GM23338 (cell line): ENCODE data around the gene CASP8.
"Not testable (repeated sequence)": the region's sequence is repeated elsewhere in the genome, so short reads cannot be mapped to it uniquely, and the experiment has no call there.

Source experiments
- POLR2AphosphoS5 ChIP-seq: IDR thresholded peaks from 2 replicates; pipeline ENCODE4 v1.6.1; 2016; ENCODE audit warnings: antibody characterized with exemption, low read depth
- TF ChIP-seq, protein P1 (sequence below), 2 experiments: fragments of 200-600 bp in 1 of 2; sonication (generic) in 1 of 2; conservative IDR thresholded peaks; 2 replicates each; pipeline versions ENCODE4 v1.5.1 to v1.6.1; 2016 to 2017; ENCODE audit warnings: antibody characterized with exemption in 2 of 2, low read depth in 2 of 2, mild to moderate bottlenecking in 2 of 2, moderate library complexity in 1 of 2
- TF ChIP-seq, protein P2 (sequence below): IDR thresholded peaks from one replicate; pipeline ENCODE4 v1.6.1; 2018; ENCODE audit warnings: antibody characterized with exemption; ENCODE audit not compliant: unreplicated experiment

DNA sequence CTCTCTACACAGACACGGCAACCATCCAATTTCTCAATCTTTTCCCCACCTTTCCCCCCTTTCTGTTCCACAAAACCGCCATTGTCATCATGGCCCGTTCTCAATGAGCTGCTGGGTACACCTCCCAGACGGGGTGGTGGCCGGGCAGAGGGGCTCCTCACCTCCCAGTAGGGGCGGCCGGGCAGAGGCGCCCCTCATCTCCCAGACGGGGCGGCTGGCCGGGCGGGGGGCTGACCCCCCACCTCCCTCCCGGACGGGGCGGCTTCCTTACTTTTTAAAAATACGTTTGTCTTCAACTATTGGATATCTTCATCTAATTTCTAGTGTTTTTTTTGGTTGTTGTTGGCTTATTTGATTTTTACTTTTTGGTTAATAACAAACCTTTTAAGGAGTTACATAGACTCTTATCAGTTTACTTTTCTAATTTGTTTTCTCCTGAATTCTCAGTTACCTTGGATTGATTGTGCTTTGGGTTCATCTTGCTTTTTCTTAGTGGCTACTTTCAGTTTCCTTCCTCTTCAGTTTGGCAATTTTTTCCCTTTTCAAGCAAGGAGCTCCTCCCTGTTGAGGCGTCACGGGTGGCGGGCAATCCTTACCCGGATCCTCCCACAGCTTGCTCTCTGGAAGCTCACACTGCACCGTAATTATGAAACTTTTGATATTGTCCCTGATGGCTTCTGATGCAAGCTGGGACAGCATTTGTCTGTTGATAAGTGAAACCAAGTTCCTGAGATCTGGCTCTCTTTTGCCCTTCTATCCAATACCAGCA, 21.0 kb upstream of the CASP8 start:
- TF ChIP-seq, protein P1, sequence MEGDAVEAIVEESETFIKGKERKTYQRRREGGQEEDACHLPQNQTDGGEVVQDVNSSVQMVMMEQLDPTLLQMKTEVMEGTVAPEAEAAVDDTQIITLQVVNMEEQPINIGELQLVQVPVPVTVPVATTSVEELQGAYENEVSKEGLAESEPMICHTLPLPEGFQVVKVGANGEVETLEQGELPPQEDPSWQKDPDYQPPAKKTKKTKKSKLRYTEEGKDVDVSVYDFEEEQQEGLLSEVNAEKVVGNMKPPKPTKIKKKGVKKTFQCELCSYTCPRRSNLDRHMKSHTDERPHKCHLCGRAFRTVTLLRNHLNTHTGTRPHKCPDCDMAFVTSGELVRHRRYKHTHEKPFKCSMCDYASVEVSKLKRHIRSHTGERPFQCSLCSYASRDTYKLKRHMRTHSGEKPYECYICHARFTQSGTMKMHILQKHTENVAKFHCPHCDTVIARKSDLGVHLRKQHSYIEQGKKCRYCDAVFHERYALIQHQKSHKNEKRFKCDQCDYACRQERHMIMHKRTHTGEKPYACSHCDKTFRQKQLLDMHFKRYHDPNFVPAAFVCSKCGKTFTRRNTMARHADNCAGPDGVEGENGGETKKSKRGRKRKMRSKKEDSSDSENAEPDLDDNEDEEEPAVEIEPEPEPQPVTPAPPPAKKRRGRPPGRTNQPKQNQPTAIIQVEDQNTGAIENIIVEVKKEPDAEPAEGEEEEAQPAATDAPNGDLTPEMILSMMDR (conservative IDR thresholded peaks at IDR 0.05; ENCODE audit: low read depth in 2 of 2): not testable (repeated sequence)
- TF ChIP-seq, protein P2, sequence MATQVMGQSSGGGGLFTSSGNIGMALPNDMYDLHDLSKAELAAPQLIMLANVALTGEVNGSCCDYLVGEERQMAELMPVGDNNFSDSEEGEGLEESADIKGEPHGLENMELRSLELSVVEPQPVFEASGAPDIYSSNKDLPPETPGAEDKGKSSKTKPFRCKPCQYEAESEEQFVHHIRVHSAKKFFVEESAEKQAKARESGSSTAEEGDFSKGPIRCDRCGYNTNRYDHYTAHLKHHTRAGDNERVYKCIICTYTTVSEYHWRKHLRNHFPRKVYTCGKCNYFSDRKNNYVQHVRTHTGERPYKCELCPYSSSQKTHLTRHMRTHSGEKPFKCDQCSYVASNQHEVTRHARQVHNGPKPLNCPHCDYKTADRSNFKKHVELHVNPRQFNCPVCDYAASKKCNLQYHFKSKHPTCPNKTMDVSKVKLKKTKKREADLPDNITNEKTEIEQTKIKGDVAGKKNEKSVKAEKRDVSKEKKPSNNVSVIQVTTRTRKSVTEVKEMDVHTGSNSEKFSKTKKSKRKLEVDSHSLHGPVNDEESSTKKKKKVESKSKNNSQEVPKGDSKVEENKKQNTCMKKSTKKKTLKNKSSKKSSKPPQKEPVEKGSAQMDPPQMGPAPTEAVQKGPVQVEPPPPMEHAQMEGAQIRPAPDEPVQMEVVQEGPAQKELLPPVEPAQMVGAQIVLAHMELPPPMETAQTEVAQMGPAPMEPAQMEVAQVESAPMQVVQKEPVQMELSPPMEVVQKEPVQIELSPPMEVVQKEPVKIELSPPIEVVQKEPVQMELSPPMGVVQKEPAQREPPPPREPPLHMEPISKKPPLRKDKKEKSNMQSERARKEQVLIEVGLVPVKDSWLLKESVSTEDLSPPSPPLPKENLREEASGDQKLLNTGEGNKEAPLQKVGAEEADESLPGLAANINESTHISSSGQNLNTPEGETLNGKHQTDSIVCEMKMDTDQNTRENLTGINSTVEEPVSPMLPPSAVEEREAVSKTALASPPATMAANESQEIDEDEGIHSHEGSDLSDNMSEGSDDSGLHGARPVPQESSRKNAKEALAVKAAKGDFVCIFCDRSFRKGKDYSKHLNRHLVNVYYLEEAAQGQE: not testable (repeated sequence)
- TF ChIP-seq POLR2AphosphoS5: not testable (repeated sequence)
